ENCODE measurements around the gene ISG15. TPM values are rescaled to one million over a fixed set of nuclear protein-coding genes. Genes with fewer than 3 reads are reported as not detected.
"Not testable (repeated sequence)": the region's sequence is repeated elsewhere in the genome, so short reads cannot be mapped to it uniquely, and the experiment has no call there.

The ISG15 gene
- total RNA-seq, 2 experiments from 2014 or later, result 593 to 623 TPM

DNA sequence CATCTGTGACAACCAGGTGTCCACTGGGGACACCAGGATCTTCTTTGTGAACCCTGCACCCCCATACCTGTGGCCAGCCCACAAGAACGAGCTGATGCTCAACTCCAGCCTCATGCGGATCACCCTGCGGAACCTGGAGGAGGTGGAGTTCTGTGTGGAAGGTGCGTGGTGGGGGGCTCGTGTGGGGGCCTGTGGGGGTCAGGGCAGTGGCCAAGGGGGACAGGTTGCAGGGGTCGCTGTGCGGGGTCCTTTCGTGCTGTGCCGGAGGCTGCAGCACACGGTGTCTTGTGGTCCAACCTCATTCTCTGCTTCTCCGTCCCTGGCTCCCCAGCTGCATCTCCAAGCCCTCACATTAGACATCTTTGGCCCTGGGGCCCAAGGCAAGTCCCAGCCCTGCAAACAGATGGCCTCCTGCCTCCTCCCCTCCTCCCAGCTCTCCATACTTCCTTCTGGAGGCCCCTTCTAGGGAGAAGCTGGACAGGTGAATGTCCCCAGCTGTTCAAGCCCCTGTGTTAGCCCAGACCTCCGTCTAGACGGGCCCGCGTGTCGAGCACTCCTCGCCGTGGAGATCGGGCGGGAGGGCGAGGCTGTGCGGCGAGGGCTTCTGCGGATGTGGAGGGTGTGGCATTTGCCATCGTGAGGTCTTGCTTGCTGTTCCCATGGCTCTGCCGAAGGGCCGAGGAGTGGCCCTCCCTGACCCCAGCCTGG, 9.2 kb downstream of the ISG15 start:
- Mint-ChIP-seq H3K4me3 (no peak overlapping the region), H3K27me3 (peaks cover 16% of the 10 kb centered on the region), H3K27ac (no peak overlapping the region), H3K36me3 (ENCODE audit: low read depth) (peaks cover 4% of the 10 kb centered on the region), H3K9me3 (no peaks in the 10 kb centered on the region), H3K4me1 (peaks cover 25% of the 10 kb centered on the region)
- ChIA-PET POLR2A (interaction anchor here (2.4 kb wide), 1 partner anchor 9 kb away, joined by 9 read pairs; the partner anchor contains the start of gene ISG15), CTCF (interaction anchor here (0.8 kb wide), 1 partner anchor 42 kb away, joined by 4 read pairs; no protein-coding TSS in a partner anchor)
- DNase-seq, result no peak

GRCh38 chr1:1023700-1024099, 10.4 kb downstream of the ISG15 start:
- POLR2A ChIA-PET, result interaction anchor here (2.4 kb wide), 1 partner anchor 11 kb away, joined by 9 read pairs; the partner anchor contains the start of gene ISG15

GRCh38 chr1:1024149-1024770, 11.0 kb downstream of the ISG15 start:
- peaks cover 18% of the 10 kb centered on the region for H3K4me1 Mint-ChIP-seq
- ChIA-PET POLR2A (no interaction called here), CTCF (interaction anchor here (1.0 kb wide), 1 partner anchor 89 kb away, joined by 3 read pairs; no protein-coding TSS in a partner anchor)
- H3K9me3 Mint-ChIP-seq, result no peaks in the 10 kb centered on the region
- no peak overlapping the region for H3K27ac Mint-ChIP-seq
- no peaks in the 10 kb centered on the region for H3K36me3 Mint-ChIP-seq (ENCODE audit: low read depth)
- H3K4me3 Mint-ChIP-seq, result no peak overlapping the region
- DNase-seq, result no peak
- H3K27me3 Mint-ChIP-seq, result peaks cover 16% of the 10 kb centered on the region

More at GRCh38 chr1:1023700-1024099, 10.4 kb downstream of the ISG15 start:
- no peak overlapping the region for H3K4me3 Mint-ChIP-seq
- no peak for DNase-seq
- H3K4me1 Mint-ChIP-seq, result peaks cover 21% of the 10 kb centered on the region
- CTCF ChIA-PET, result interaction anchor here (1.0 kb wide), 1 partner anchor 90 kb away, joined by 3 read pairs; no protein-coding TSS in a partner anchor
- no peak overlapping the region for H3K27ac Mint-ChIP-seq
- H3K27me3 Mint-ChIP-seq, result peaks cover 16% of the 10 kb centered on the region
- H3K36me3 Mint-ChIP-seq (ENCODE audit: low read depth), result no peaks in the 10 kb centered on the region
- H3K9me3 Mint-ChIP-seq, result no peaks in the 10 kb centered on the region

- H3K27me3 Mint-ChIP-seq, result peaks cover 16% of the 10 kb centered on the region
These were observed 11.7 kb downstream of the ISG15 start for GRCh38 chr1:1024771-1025699.

DNA sequence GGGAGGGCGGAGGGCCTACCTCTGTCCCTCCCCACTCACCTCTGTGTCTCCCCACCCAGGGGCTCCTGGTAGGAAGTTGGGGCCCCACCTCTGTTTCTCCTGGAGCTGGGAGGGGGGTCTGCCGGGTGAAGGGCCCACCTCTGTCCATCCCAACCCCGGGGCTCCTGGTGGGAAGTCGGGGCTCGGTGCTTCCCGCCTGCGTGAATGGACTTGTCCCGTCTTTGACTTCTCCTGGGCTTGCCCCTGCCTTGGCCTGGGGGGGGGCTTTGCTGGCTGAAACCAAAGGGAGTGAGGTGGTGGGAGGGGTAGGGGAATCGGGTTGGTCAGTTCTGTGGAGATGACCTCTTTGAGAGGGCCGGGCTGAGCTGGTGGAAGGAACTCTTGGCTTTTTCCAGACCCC, 12.4 kb downstream of the ISG15 start:
- DNase-seq, result no peak
- no peaks in the 10 kb centered on the region for H3K9me3 Mint-ChIP-seq
- ChIA-PET CTCF (no interaction called here), POLR2A (no interaction called here)
- H3K4me3 Mint-ChIP-seq, result no peak overlapping the region
- peaks cover 18% of the 10 kb centered on the region for H3K4me1 Mint-ChIP-seq
- H3K36me3 Mint-ChIP-seq (ENCODE audit: low read depth), result no peaks in the 10 kb centered on the region
- peaks cover 16% of the 10 kb centered on the region for H3K27me3 Mint-ChIP-seq
- H3K27ac Mint-ChIP-seq, result no peak overlapping the region

More at GRCh38 chr1:1024771-1025699, 11.7 kb downstream of the ISG15 start:
- DNase-seq, result no peak
- no peak overlapping the region for H3K27ac Mint-ChIP-seq
- ChIA-PET POLR2A (no interaction called here), CTCF (no interaction called here)
- H3K9me3 Mint-ChIP-seq, result no peaks in the 10 kb centered on the region
- peaks cover 18% of the 10 kb centered on the region for H3K4me1 Mint-ChIP-seq
- no peak overlapping the region for H3K4me3 Mint-ChIP-seq
- no peaks in the 10 kb centered on the region for H3K36me3 Mint-ChIP-seq (ENCODE audit: low read depth)

DNA sequence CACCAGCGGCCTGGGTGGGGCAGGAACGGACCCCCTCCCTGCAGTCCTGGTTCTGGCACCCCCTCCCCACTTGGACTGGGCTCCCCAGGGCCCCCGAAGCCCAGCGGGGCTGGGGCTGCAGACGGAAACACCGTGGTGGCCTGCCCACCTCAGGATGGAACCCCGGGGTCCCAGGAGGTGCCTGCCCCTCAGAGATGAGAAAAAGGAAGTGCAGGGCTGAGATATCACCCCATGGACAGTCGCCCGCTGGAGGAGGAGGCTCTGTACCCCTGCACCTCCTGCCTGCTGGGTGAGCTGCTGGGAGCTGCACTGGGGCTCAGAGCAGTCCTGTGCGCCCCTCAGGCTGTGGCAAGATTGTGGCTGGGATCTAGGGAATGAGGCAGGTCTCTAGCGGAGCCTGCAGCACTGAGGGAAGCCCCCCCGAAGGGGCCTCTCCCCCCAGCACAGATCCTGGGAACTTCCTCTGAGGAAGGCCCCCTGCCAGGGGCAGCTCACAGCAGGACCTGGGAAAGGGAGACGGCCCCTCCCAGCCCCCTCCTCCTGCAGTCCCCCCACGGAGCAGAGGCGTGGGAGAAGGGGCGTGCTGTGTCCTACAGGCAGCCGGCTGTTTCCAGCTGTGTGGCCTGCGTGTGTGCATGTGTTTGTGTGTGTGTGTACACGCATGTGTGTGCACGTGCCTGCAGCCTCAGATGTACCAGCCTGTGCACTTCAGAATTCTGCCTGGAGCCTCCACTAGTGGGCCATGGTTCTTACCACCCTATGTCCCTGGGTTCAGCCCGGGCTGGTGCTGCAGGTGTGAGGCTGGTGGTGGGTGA, 13.5 kb downstream of the ISG15 start:
- H3K9me3 Mint-ChIP-seq, result no peaks in the 10 kb centered on the region
- H3K27me3 Mint-ChIP-seq, result peaks cover 9% of the 10 kb centered on the region
- H3K27ac Mint-ChIP-seq, result no peak overlapping the region
- no peak overlapping the region for H3K4me3 Mint-ChIP-seq
- H3K4me1 Mint-ChIP-seq, result peaks cover 16% of the 10 kb centered on the region
- POLR2A ChIA-PET, result no interaction called here
- DNase-seq, result no peak
- no peaks in the 10 kb centered on the region for H3K36me3 Mint-ChIP-seq (ENCODE audit: low read depth)
- CTCF ChIA-PET, result no interaction called here

DNA sequence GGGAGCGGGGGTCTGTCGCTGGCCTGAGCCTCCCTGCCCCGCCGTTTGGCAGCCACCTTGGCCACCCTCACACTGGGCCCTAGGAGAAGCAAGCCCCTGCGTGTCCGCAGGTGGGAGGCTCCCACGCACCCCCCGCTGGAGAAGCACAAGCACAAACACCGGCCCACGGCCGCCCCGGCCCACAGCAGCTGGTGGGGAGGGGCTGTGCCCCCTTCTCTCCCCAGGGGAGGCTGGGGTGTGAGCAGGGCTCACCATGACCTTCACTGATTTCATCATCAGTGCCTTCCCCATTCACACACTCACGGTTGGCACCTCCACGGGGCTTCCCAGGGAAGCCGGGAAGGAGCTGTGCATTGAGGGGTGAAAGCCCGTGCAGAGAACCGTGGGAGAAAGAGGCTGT, 14.5 kb downstream of the ISG15 start:
- H3K4me1 Mint-ChIP-seq, result peaks cover 13% of the 10 kb centered on the region
- CTCF ChIA-PET, result no interaction called here
- peaks cover 7% of the 10 kb centered on the region for H3K27me3 Mint-ChIP-seq
- no peak overlapping the region for H3K27ac Mint-ChIP-seq
- H3K9me3 Mint-ChIP-seq, result no peaks in the 10 kb centered on the region
- no peak overlapping the region for H3K4me3 Mint-ChIP-seq
- POLR2A ChIA-PET, result no interaction called here
- H3K36me3 Mint-ChIP-seq (ENCODE audit: low read depth), result no peaks in the 10 kb centered on the region
- DNase-seq, result no peak

GRCh38 chr1:1030867-1031658, 17.8 kb downstream of the ISG15 start:
- H3K36me3 Mint-ChIP-seq (ENCODE audit: low read depth); POLR2A ChIA-PET; H3K4me3 Mint-ChIP-seq; H3K4me1 Mint-ChIP-seq; DNase-seq; H3K9me3 Mint-ChIP-seq; H3K27ac Mint-ChIP-seq: not testable (repeated sequence)
- peaks cover 19% of the 10 kb centered on the region for H3K27me3 Mint-ChIP-seq
- CTCF ChIA-PET, result interaction anchor here (0.8 to 1.0 kb wide), 3 partner anchors 10 to 29 kb away, joined by 3 read pairs; partner anchors contain the start of gene ISG15

GRCh38 chr1:1031659-1032235, 18.4 kb downstream of the ISG15 start:
- H3K27ac Mint-ChIP-seq, result no peak overlapping the region
- peaks cover 8% of the 10 kb centered on the region for H3K4me1 Mint-ChIP-seq
- ChIA-PET CTCF (interaction anchor here (0.8 to 1.6 kb wide), 4 partner anchors 9 to 260 kb away, joined by 3 to 4 read pairs (median 3); partner anchors contain the start of gene ISG15), POLR2A (interaction anchor here (0.5 kb wide), 1 partner anchor 61 kb away, joined by 3 read pairs; no protein-coding TSS in a partner anchor)
- no peaks in the 10 kb centered on the region for H3K36me3 Mint-ChIP-seq (ENCODE audit: low read depth)
- no peak for DNase-seq
- H3K27me3 Mint-ChIP-seq, result peaks cover 20% of the 10 kb centered on the region
- H3K4me3 Mint-ChIP-seq, result no peak overlapping the region
- no peaks in the 10 kb centered on the region for H3K9me3 Mint-ChIP-seq

- DNase-seq, result no peak
- Mint-ChIP-seq H3K27ac (no peak overlapping the region), H3K4me1 (peaks cover 8% of the 10 kb centered on the region), H3K9me3 (no peaks in the 10 kb centered on the region), H3K27me3 (peaks cover 22% of the 10 kb centered on the region), H3K36me3 (ENCODE audit: low read depth) (no peaks in the 10 kb centered on the region), H3K4me3 (peak overlapping the region; percentile 46)
- ChIA-PET POLR2A (interaction anchor here (0.5 kb wide), 1 partner anchor 61 kb away, joined by 3 read pairs; no protein-coding TSS in a partner anchor), CTCF (interaction anchor here (1.0 to 1.6 kb wide), 2 partner anchors 19 to 260 kb away, joined by 3 to 4 read pairs; partner anchors contain the start of gene ISG15)
These were observed 19.1 kb downstream of the ISG15 start for GRCh38 chr1:1032424-1032823.

DNA sequence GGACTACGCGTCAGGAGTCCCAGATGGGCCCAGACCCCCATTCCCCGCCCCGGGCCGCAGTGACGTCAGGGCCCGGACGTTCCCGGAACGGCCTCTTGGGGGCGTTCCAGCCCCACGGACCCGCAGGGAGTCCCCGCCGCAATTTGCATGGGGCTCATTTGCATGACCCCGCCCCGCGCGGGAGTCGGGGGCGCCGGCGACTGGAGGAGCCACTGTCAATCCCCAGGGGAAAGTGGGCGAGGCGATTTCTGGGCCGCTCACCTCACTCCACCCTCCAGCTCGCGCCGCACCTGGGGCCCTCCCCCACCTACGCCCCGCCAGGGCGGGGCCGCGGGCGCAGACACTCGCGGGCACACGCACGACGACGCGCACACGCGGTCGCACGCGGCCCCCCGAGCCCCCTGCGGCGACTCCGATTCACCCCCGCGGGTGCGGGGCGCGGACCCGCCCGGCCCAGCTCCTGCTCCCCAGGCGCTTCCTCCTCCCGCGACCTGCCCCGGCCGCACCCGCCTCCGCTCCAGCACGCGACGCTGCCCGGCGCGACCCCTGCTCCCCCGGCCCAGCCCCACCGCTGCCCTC, 19.8 kb downstream of the ISG15 start:
- ChIA-PET POLR2A (interaction anchor here (1.6 kb wide), 2 partner anchors 14 to 19 kb away, joined by 5 to 6 read pairs; partner anchors contain the start of gene ISG15), CTCF (interaction anchor here (1.0 to 1.6 kb wide), 3 partner anchors 83 to 338 kb away, joined by 4 to 5 read pairs (median 4); partner anchors contain the start of gene C1orf159)
- H3K27me3 Mint-ChIP-seq, result peaks cover 25% of the 10 kb centered on the region

More for the DNA sequence above, 19.8 kb downstream of the ISG15 start:
- Mint-ChIP-seq H3K4me1 (peaks cover 8% of the 10 kb centered on the region), H3K36me3 (ENCODE audit: low read depth) (no peaks in the 10 kb centered on the region), H3K27ac (no peak overlapping the region), H3K4me3 (peak overlapping the region; percentile 39), H3K9me3 (no peaks in the 10 kb centered on the region)
- DNase-seq, result peak; percentile 87

Measured in activated CD4-positive, alpha-beta memory T cell treated with anti-CD3 and anti-CD28 coated beads, Interleukin-2, amount 10 ng/mL, durations not matched to agents 7 days and 5 days (primary cell).